A673 (cell line): Measurements from ENCODE around the gene DYNC1LI1. TPM values are rescaled to one million over a fixed set of nuclear protein-coding genes. Genes with fewer than 3 reads are reported as not detected.

Source experiments
- BruUV-seq: library from RNA; stranded (reverse); fragments of 400-500 nt; replicated peaks from 2 replicates; lab custom pipeline; 2021; lab: Mats Ljungman, UMichigan
- CTCF ChIA-PET: fragments of 300-600 bp; sonication (Branson Sonifier 250); formaldehyde crosslinking; loops from one replicate; lab custom pipeline; 2022; ENCODE audit warnings: antibody characterized with exemption; lab: Charles Lee
- POLR2A ChIA-PET: fragments of 300-600 bp; sonication (Branson Sonifier 250); formaldehyde crosslinking; loops from one replicate; lab custom pipeline; 2022; ENCODE audit warnings: antibody characterized with exemption; ENCODE audit not compliant: low non-redundant PET; lab: Charles Lee
- DNase-seq: peaks from one replicate; pipeline ENCODE4 v3.0.0-alpha.2; 2015; ENCODE audit warnings: low spot score
- H3K27ac ChIP-seq: fragments of 200-600 bp; sonication (generic); 2 replicates; pipeline ENCODE4 v1.5.1; 2016; ENCODE audit warnings: mixed run types, low read depth, mild to moderate bottlenecking, mixed read lengths, antibody characterized with exemption, low read length; ENCODE audit not compliant: poor library complexity, severe bottlenecking
- H3K27me3 ChIP-seq: fragments of 200-600 bp; sonication (generic); replicated peaks from 2 replicates; pipeline ENCODE4 v1.6.1; 2017; ENCODE audit warnings: mixed run types, low read depth, mild to moderate bottlenecking, mixed read lengths, antibody characterized with exemption, low read length; ENCODE audit not compliant: insufficient read depth, poor library complexity
- H3K36me3 ChIP-seq: fragments of 200-600 bp; sonication (generic); 2 replicates; pipeline ENCODE4 v1.6.1; 2016; ENCODE audit warnings: mixed run types, mild to moderate bottlenecking, mixed read lengths, antibody characterized with exemption, low read length; ENCODE audit not compliant: insufficient read depth, poor library complexity, severe bottlenecking
- H3K4me1 ChIP-seq: fragments of 200-600 bp; sonication (generic); 2 replicates; pipeline ENCODE4 v1.6.1; 2017; ENCODE audit warnings: mixed run types, mild to moderate bottlenecking, mixed read lengths, antibody characterized with exemption, low read length; ENCODE audit not compliant: insufficient read depth, poor library complexity, severe bottlenecking
- H3K4me3 ChIP-seq: fragments of 200-600 bp; sonication (generic); 2 replicates; pipeline ENCODE4 v1.5.1; 2016; ENCODE audit warnings: low read depth, mixed run types, mild to moderate bottlenecking, mixed read lengths, low read length; ENCODE audit not compliant: poor library complexity, severe bottlenecking
- H3K9me3 ChIP-seq: fragments of 200-600 bp; sonication (generic); 2 replicates; pipeline ENCODE4 v1.6.1; 2016; ENCODE audit warnings: mixed run types, low read depth, mild to moderate bottlenecking, mixed read lengths, antibody characterized with exemption, low read length; ENCODE audit not compliant: poor library complexity, severe bottlenecking
- CTCF ChIP-seq: fragments of 300-800, 200-600 bp; sonication (generic); conservative IDR thresholded peaks from 2 replicates; pipeline ENCODE4 v1.5.1; 2017; ENCODE audit warnings: low read depth, mild to moderate bottlenecking, antibody characterized with exemption, low read length, moderate library complexity, mixed read lengths
- EZH2 ChIP-seq: fragments of 200-600 bp; sonication (generic); IDR thresholded peaks from 2 replicates; pipeline ENCODE4 v1.6.1; 2017; ENCODE audit warnings: borderline replicate concordance, low read depth, mild to moderate bottlenecking, mixed read lengths, antibody characterized with exemption, low read length; ENCODE audit not compliant: poor library complexity, severe bottlenecking
- intact Hi-C: fragments of 100-400 bp; cut with micrococcal nuclease; formaldehyde crosslinking; loops from one replicate; pipeline ENCODE4 v1.10.0; 2022; ENCODE audit not compliant: unreplicated experiment
- total RNA-seq: library from RNA; stranded (reverse); gene quantifications from 2 replicates; pipeline ENCODE4 v1.2.3, GENCODE V29; 2021

Gene DYNC1LI1
- total RNA-seq, 1 experiment from 2014 or later: 73.1 TPM

GRCh38 chr3:32607522-32607921, 36.9 kb upstream of the DYNC1LI1 start:
- Histone ChIP-seq H3K4me3 (no peak overlapping the region), H3K4me1 (no peaks in the 10 kb centered on the region), H3K9me3 (no peaks in the 10 kb centered on the region), H3K27me3 (no peaks in the 10 kb centered on the region), H3K36me3 (no peaks in the 10 kb centered on the region), H3K27ac (no peak overlapping the region)
- TF ChIP-seq EZH2 (no peak), CTCF (no peak)
- no TSS peak for BruUV-seq
- CTCF ChIA-PET: no interaction called here
- intact Hi-C loops: no loop called here
- DNase-seq: no peak
- POLR2A ChIA-PET: no interaction called here

- no peaks in the 10 kb centered on the region for H3K4me1 ChIP-seq
- ChIA-PET CTCF (no interaction called here), POLR2A (no interaction called here)
- no peak for TF ChIP-seq EZH2
- TF ChIP-seq CTCF: no peak
- H3K36me3 ChIP-seq: no peaks in the 10 kb centered on the region
- H3K4me3 ChIP-seq: no peak overlapping the region
- no peak for DNase-seq
- intact Hi-C loops: no loop called here
- H3K9me3 ChIP-seq: no peaks in the 10 kb centered on the region
- BruUV-seq: no TSS peak
- H3K27ac ChIP-seq: no peak overlapping the region
- H3K27me3 ChIP-seq: no peaks in the 10 kb centered on the region
Observed at GRCh38 chr3:32606960-32607359, 36.3 kb upstream of the DYNC1LI1 start.

GRCh38 chr3:32606277-32606676, 35.6 kb upstream of the DYNC1LI1 start:
- Histone ChIP-seq H3K4me3 (no peak overlapping the region), H3K27ac (no peak overlapping the region), H3K9me3 (no peaks in the 10 kb centered on the region), H3K36me3 (no peaks in the 10 kb centered on the region), H3K4me1 (no peaks in the 10 kb centered on the region), H3K27me3 (no peaks in the 10 kb centered on the region)
- intact Hi-C loops: no loop called here
- ChIA-PET POLR2A (no interaction called here), CTCF (no interaction called here)
- DNase-seq: no peak
- no TSS peak for BruUV-seq
- TF ChIP-seq EZH2 (no peak), CTCF (no peak)
